ENCODE results near the gene EEFSEC. TPM values are rescaled to one million over a fixed set of nuclear protein-coding genes. Genes with fewer than 3 reads are reported as not detected.

EEFSEC gene
- polyA plus RNA-seq, 4 donors = 15.7 to 27.8 (median 21.6) TPM

DNA sequence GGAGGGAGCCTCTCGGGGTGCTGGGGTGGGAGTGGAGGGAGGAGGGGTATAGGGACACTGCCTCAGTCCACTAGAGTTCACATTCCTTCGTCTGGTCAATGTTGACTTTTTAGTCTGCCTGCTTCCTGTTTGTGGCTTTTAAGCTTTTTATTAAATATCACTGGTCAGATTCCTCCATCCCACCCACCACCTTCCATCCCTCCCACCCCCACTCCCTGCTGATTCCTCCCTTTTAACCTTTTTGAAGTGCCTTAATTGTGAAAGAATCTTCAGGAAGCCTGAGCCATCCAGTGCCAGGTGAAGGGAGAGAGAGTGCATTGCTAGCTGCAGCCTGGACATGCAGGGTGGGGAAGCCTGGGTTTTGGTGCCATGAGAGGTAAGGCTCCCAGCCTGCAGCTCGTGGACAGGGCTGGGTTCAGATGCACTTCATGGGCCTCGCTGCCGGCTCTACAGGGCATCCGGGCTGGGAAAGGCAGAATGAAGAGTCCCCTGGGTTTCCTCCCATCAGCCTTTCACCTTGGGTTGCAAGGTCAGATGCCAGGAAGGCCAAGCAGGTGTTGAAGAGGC, 207.5 kb downstream of the EEFSEC start:
- DNase-seq (ENCODE audit: low read depth in 4 of 4, low spot score in 3 of 4) = no peak

DNA sequence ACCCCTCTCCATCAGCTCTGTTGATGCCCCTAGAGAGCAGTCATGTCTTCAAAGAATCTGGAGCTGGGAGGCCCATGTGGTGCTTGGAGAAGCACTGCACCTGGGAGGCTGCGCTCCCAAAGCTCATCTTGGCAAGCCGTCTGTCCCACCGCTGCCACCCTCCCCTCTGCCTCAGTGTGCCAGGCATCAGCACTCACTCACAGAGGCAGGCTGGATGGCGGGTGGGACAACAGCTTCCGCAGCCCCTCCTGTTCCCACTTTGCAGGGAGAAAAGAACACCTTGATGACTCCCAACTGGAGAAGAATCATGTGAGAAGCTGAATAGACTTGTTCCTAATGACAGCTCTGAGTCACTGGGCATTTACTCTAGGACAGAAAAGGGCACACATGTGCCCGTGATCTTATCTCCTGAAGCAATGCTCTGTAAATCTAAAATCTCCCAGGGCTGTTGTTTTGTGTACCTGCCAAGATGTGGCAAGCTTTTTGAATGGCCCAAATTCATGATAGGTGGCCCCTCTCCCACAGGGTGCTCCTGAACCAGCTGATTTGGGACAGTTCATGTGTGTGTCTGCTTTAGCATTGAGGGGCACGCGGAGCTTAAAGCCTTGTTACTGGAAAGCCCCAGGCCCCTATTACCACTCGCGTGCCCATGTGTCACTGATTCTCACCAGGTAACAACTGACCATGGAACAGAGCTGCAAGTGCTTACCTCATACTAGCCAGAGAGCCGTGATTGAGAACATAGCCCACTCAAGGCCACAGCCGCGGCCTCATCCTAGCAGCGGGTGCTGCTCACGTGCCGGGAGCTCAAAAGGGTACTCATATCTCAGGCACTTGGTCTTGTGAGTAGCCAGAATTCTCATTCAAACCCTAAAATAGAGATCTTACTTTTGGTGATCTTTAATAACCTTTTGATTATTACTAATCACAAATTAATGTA, 209.0 kb downstream of the EEFSEC start:
- DNase-seq (ENCODE audit: low read depth in 4 of 4, low spot score in 3 of 4) = no peak

DNA sequence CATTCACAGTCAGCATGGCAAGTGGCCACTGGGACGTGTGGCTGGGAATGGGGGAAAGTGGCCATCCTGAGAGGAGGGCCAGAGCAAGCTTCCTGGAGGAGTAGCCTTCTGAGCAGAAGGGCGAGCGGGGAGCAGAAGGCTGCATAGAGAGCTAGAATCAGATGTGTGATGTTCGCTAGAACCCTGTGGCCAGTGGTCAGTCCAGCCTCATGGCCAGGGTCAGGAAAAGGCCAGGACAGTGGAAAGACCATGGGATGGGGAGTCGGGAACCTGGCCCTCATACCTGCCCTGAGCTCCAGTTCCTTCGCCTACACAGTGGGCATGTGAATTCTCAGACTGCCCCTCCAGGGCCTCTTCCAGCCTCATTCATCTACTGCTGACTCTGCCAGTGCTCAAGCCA, 211.0 kb downstream of the EEFSEC start:
- no peak for DNase-seq (ENCODE audit: low read depth in 4 of 4, low spot score in 3 of 4)

DNA sequence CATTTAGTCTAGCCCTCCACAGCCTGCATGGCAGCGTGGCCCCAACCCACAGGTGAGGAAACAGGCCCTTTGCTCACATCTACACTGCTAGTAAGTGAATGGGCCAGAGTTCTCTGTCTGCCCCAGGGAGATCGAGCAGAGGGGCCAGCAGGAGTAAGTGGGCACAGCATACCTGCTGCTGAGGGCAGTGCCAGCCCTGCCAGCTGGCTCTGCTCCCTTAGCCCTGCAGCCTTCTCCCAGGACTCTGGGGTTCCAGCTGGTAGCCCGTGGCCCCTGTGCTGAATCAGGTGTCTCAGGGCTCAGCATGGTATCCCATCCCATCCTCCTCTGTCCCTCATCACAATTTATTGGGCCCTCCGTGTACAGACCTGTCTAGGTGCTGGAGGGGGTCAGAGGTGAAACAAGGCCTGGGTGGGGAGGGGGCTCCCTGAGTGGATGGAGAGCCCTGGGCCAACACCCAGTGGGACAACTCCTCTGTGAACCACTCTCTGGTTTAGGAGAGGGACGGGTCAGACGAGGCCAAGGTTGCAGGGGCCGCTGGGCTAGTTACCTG, 211.6 kb downstream of the EEFSEC start:
- no peak for DNase-seq (ENCODE audit: low read depth in 4 of 4, low spot score in 3 of 4)

GRCh38 chr3:128366136-128366535, 212.9 kb downstream of the EEFSEC start:
- DNase-seq (ENCODE audit: low read depth in 4 of 4, low spot score in 3 of 4) = no peak

GRCh38 chr3:128366652-128367051, 213.4 kb downstream of the EEFSEC start:
- DNase-seq (ENCODE audit: low read depth in 4 of 4, low spot score in 3 of 4) = no peak

GRCh38 chr3:128367221-128367620, 213.9 kb downstream of the EEFSEC start:
- no peak for DNase-seq (ENCODE audit: low read depth in 4 of 4, low spot score in 3 of 4)

DNA sequence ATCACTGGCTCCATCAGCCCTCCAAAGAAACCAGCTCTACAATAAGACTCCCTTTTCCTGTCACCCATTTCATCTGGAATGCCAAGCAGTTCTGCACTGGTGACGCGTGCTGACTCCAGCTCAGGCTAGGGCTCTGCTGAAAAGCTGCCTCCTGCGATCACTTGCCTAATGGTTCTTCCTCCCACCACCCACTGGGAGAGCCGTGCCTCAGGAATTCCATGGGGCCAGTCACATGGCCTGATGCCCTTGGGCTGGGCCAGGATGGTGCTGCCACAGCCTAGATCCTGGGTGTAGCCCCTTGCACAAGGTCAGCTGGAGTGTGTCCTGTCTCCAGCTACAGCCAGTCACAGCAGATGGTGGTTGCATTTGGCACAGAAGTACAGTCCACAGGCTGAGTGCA, 214.5 kb downstream of the EEFSEC start:
- no peak for DNase-seq (ENCODE audit: low read depth in 4 of 4, low spot score in 3 of 4)

GRCh38 chr3:128368626-128369025, 215.3 kb downstream of the EEFSEC start:
- no peak for DNase-seq (ENCODE audit: low read depth in 4 of 4, low spot score in 3 of 4)

DNA sequence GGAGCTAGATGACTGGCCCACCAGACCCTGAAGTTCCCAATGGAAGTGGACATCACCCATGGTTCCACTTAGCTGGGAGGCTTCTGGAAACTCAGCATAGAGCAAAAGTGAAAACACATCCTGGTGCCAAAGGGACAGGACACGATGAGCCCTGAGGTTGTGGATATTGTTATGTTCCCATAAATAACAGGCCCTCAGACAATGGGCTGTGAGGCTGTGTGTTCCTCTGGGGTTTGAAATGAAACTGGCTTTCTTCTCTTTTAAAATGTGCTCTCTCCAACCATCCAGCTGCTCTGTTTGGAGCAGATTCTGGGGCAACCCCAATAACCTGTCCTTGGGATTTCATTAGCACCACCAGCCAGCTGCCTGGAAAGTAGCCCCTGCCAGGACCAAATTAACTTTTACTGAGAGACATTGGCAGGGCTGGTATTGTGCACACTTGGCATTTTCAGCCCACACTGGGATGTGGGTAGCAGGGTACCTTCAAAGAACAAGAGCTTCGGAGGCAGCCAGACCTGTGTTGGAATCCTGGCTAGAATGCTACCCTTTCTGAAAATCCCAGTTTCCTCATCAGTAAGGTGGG, 215.9 kb downstream of the EEFSEC start:
- DNase-seq (ENCODE audit: low read depth in 4 of 4, low spot score in 3 of 4) = no peak

- no peak for DNase-seq (ENCODE audit: low read depth in 4 of 4, low spot score in 3 of 4)
These were observed 216.8 kb downstream of the EEFSEC start for GRCh38 chr3:128369881-128370642.

DNA sequence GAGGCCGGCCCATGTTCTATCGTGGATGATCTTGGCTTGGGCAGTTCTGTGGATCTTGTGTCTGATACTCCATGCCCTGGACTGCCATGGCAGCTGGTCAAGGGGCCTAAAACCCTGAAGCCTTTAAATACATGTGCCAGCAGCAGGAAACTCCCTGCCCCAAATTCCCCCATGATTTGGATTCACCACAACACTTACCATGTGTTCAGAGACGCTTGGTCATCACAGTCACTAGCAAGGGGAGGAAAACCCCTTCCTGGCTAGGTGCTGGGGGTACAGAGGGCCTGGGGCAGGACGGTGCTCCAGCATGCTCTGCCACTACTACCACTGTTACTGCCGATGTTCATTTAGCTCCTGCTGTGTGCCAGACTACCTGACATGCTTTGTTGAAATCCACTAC, 219.0 kb downstream of the EEFSEC start:
- DNase-seq (ENCODE audit: low read depth in 4 of 4, low spot score in 3 of 4) = no peak

GRCh38 chr3:128372707-128373533, 219.6 kb downstream of the EEFSEC start:
- DNase-seq (ENCODE audit: low read depth in 4 of 4, low spot score in 3 of 4) = no peak

- DNase-seq (ENCODE audit: low read depth in 4 of 4, low spot score in 3 of 4) = no peak
These were observed 221.6 kb downstream of the EEFSEC start for GRCh38 chr3:128374746-128375445.

DNA sequence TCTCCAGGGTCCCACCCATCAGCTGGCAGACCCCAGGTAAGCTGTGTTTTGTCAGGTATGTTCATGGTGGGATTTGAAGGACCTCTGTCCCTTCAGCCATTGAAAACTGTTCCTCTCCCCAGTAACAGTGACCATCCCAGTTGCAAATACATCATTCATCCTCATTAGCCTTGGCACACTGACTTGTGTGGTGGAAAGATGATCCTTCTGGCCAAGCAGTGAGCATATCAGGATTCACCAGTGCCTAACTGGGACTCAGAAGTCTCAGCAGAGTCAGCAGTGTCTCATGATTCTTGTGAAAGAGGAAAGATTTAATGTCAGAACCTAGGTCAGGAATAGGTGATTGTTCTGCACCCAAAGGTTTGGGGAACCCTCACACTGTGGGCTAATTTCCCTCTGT, 223.2 kb downstream of the EEFSEC start:
- no peak for DNase-seq (ENCODE audit: low read depth in 4 of 4, low spot score in 3 of 4)

DNA sequence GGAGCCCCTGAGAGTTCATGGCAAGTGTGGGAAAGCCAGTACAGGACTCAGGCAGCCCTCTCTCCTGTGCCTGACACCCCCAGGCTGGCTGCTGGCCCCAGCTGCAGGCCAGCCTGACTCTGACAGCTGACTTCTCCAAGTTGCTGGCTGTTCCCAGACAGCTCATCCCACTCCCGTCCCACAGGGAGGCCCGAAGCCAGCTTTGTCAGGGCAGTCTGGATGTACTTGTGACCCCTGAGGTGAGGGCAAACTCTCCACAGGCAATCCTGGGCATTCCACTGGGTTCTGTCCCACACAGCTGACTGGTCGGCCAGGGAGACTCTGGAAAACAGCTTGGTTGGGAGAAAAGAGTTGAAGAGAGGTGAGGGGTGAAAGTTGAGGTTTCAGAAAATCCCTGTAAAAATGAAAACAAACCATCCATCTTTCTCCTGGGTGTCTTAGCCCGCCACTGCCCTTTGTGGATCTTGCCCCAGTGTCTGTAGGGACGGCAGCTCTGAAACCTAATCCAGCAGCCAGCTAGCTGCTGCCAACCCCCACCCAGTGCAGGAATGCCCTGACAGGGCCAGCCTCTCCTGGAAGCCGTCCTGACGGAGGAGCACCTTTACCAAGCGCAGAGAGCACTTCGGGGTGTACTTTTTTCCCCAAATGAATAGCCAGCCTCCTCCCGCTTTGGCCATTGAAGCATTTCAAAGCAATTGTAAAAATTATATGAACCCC, 225.5 kb downstream of the EEFSEC start:
- DNase-seq (ENCODE audit: low read depth in 4 of 4, low spot score in 3 of 4) = no peak

DNA sequence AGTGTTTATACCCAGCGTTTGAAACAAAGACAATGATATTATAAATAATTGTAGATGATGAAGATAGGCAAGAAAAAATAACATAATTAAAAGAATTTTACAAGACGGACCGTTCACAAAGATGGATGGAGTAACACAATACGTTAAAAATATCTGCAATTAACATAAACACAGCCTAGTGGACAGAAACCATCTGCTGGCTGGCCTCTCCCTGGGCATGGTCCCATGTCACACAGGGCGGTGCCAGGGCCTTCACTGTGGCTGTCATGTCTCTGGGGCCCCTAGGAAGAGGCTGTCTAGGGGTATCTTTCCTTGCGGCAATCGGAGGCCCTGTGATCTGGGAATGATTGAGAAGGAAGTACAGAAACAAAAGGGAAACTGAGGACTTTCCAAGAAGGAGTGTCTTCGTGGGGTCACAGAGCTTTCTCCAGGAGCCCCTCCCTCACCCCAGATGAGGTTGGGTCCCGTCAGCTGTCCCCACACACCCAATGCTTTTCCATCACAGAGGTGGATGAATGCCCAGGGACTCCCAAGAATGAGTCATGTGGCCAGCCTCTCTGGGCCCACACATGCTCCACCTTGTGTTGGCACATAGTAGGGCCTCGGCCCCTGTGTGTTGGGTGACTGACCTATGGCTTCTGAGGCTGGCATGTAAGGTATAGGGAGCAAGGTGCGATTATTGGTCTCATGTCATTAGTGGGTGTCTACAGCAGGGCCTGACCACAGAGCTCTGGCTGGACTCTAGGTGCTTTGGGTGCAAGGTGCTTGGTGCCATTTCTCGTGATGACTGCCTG, 226.3 kb downstream of the EEFSEC start:
- no peak for DNase-seq (ENCODE audit: low read depth in 4 of 4, low spot score in 3 of 4)

- no peak for DNase-seq (ENCODE audit: low read depth in 4 of 4, low spot score in 3 of 4)
These were observed 227.0 kb downstream of the EEFSEC start for GRCh38 chr3:128380295-128380694.

Measured in left renal pelvis (tissue), 4 donors.